ENCODE measurements around the gene BLNK.
A peak's percentile ranks its signal among the peaks of the same experiment; 100 is the strongest.

Gene BLNK

DNA sequence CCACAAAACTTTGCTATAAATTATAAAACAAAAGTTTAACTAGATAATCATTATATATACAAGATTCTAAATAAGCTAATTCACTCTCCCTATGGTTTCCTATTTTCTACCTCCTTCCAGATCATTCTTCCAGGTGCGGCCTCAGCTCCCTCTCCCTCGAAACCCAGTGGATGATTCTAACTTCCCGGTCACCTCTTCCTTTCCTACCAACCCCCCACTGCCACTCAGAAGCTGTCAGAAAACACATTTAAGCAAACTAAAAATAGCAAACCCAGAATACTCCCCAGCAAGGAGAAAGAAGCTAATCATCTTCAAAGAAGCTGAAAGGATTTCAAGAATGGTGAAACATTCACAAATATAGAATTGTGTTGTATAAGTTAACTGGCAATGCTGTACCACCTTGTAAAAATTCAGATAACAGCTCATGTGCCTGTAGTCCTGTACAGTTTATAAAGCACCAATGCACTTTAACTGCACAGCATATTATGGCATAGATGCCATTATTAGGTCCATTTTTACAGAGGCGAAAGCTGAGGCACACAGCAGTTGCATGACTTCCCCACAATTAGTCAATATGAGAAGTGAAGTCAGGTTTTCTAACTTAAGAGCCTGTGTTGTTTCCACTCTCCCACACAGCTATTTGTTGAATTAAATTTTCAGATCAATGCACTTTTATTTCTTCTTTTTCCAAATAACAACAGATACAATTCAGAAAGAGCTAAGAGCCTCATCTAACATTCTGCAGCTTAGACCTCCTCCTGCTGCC, 19.2 kb upstream of the BLNK start:
- Histone ChIP-seq H3K27ac (ENCODE audit: low read length) (peak overlapping the region; percentile 34; the same call in 1 of the 2 replicates), H4K20me1 (ENCODE audit: insufficient read depth, low read length) (no peaks in the 10 kb centered on the region), H3K9me3 (replicated peaks; ENCODE audit: insufficient read depth, low read length) (no peaks in the 10 kb centered on the region), H3K79me2 (ENCODE audit: low read length) (no peaks in the 10 kb centered on the region), H3K4me3 (ENCODE audit: low read length) (0 out of 2 replicates have a peak overlapping the region, but pooled peaks have one; percentile 5), H3F3A (ENCODE audit: insufficient read depth, low read length) (peaks cover 28% of the 10 kb centered on the region), H3K9ac (ENCODE audit: low read length) (no peak overlapping the region), H3K4me2 (ENCODE audit: low read depth, low read length) (peak overlapping the region; percentile 54), H3K36me3 (replicated peaks; ENCODE audit: insufficient read depth, low read length) (no peaks in the 10 kb centered on the region), H3K27me3 (replicated peaks; ENCODE audit: insufficient read depth, low read length) (no peaks in the 10 kb centered on the region), H3K9me2 (replicated peaks; ENCODE audit: insufficient read depth, low read length) (no peaks in the 10 kb centered on the region), H3K4me1 (ENCODE audit: low read length) (peaks cover 51% of the 10 kb centered on the region), H2AFZ (ENCODE audit: low read length) (peak overlapping the region; percentile 57)
- DNase-seq: no peak
- TF ChIP-seq EZH2phosphoT487 (IDR thresholded peaks at IDR 0.05; ENCODE audit: low read length): no peak
- TF ChIP-seq, protein P1, sequence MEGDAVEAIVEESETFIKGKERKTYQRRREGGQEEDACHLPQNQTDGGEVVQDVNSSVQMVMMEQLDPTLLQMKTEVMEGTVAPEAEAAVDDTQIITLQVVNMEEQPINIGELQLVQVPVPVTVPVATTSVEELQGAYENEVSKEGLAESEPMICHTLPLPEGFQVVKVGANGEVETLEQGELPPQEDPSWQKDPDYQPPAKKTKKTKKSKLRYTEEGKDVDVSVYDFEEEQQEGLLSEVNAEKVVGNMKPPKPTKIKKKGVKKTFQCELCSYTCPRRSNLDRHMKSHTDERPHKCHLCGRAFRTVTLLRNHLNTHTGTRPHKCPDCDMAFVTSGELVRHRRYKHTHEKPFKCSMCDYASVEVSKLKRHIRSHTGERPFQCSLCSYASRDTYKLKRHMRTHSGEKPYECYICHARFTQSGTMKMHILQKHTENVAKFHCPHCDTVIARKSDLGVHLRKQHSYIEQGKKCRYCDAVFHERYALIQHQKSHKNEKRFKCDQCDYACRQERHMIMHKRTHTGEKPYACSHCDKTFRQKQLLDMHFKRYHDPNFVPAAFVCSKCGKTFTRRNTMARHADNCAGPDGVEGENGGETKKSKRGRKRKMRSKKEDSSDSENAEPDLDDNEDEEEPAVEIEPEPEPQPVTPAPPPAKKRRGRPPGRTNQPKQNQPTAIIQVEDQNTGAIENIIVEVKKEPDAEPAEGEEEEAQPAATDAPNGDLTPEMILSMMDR (IDR thresholded peaks at IDR 0.05; ENCODE audit: low read length): no peak
- TF ChIP-seq EZH2 (optimal IDR thresholded peaks at IDR 0.05; ENCODE audit: low read depth, low read length): no peak

DNA sequence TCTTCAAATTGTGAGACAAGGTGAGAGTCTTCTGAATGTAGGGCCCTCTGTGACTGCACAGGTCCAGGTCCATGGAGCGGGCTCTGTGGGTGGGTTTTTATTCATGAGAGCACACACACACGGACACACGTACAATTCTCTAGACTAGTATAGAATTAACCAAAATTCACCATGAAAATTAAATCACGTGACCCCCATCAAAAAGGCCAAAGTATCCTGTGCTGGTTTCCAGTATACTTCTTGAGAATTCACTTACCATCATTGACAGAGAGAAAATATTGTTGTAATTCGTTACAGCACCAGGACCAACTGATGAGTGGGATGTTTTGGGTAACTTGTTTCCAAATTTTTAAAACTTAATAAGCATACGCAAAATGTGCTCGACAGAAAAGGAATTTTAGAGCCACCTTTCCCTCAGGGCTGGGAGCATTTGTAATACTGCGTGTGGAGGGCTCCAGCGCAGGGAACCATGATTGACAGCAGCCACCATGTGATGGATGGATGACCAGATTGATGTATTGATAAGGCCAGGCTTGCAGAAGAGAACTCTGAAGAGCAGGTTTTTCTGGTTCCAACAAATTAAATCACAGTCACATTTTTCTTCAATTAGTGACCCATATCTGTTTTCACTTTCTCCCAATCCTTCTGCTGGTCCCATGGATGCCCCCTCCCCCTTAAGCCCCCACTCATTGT, 18.0 kb upstream of the BLNK start:
- H3K79me2 ChIP-seq (ENCODE audit: low read length): no peaks in the 10 kb centered on the region
- no peak overlapping the region for H3K4me3 ChIP-seq (ENCODE audit: low read length)
- peaks cover 44% of the 10 kb centered on the region for H3K4me1 ChIP-seq (ENCODE audit: low read length)
- H3K36me3 ChIP-seq (replicated peaks; ENCODE audit: insufficient read depth, low read length): no peaks in the 10 kb centered on the region
- DNase-seq: no peak
- H3F3A ChIP-seq (ENCODE audit: insufficient read depth, low read length): peaks cover 28% of the 10 kb centered on the region
- TF ChIP-seq EZH2phosphoT487 (IDR thresholded peaks at IDR 0.05; ENCODE audit: low read length) (no peak), EZH2 (optimal IDR thresholded peaks at IDR 0.05; ENCODE audit: low read depth, low read length) (no peak)
- TF ChIP-seq, protein P1 (IDR thresholded peaks at IDR 0.05; ENCODE audit: low read length): no peak
- H3K9me2 ChIP-seq (replicated peaks; ENCODE audit: insufficient read depth, low read length): no peaks in the 10 kb centered on the region
- no peaks in the 10 kb centered on the region for H4K20me1 ChIP-seq (ENCODE audit: insufficient read depth, low read length)
- peak overlapping the region; percentile 30; the same call in 1 of the 2 replicates for H2AFZ ChIP-seq (ENCODE audit: low read length)
- no peaks in the 10 kb centered on the region for H3K9me3 ChIP-seq (replicated peaks; ENCODE audit: insufficient read depth, low read length)
- no peaks in the 10 kb centered on the region for H3K27me3 ChIP-seq (replicated peaks; ENCODE audit: insufficient read depth, low read length)
- H3K9ac ChIP-seq (ENCODE audit: low read length): no peak overlapping the region
- no peak overlapping the region; the same call in 1 of the 2 replicates for H3K27ac ChIP-seq (ENCODE audit: low read length)
- H3K4me2 ChIP-seq (ENCODE audit: low read depth, low read length): peak overlapping the region; percentile 54; the same call in 1 of the 2 replicates

DNA sequence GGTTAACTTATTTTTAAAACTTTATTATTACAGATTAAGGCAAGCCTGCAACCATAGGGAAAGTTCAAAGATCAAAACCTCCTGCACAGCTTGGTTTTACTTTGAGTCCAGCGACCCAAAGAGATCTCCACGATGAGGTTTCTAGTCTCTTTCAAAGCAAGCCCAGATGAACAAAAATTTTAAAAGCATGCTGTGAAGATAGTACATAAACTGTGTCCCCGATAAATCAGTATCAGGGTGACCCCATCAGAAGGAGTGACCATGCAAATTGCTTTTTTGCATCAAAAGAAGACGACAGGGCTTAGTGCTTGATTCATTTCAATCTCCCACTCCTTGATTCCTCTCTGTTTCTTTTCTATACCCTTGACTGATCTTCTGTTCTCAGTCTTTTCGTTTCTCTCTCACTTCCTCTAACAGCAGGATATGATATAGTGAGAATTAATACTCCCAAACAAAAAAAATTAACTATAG, 16.8 kb upstream of the BLNK start:
- peak overlapping the region; percentile 62 for H3K4me3 ChIP-seq (ENCODE audit: low read length)
- H3K9me3 ChIP-seq (replicated peaks; ENCODE audit: insufficient read depth, low read length): no peaks in the 10 kb centered on the region
- no peaks in the 10 kb centered on the region for H3K9me2 ChIP-seq (replicated peaks; ENCODE audit: insufficient read depth, low read length)
- peak overlapping the region; percentile 85 for H3K27ac ChIP-seq (ENCODE audit: low read length)
- H3K4me2 ChIP-seq (ENCODE audit: low read depth, low read length): peak overlapping the region; percentile 77
- peak overlapping the region; percentile 65 for H2AFZ ChIP-seq (ENCODE audit: low read length)
- H3F3A ChIP-seq (ENCODE audit: insufficient read depth, low read length): peaks cover 28% of the 10 kb centered on the region
- peak; percentile 46 for DNase-seq
- peak overlapping the region; percentile 61 for H3K9ac ChIP-seq (ENCODE audit: low read length)
- no peaks in the 10 kb centered on the region for H3K36me3 ChIP-seq (replicated peaks; ENCODE audit: insufficient read depth, low read length)
- no peaks in the 10 kb centered on the region for H4K20me1 ChIP-seq (ENCODE audit: insufficient read depth, low read length)
- H3K27me3 ChIP-seq (replicated peaks; ENCODE audit: insufficient read depth, low read length): no peaks in the 10 kb centered on the region
- H3K4me1 ChIP-seq (ENCODE audit: low read length): peaks cover 44% of the 10 kb centered on the region
- TF ChIP-seq, protein P1 (IDR thresholded peaks at IDR 0.05; ENCODE audit: low read length): no peak
- no peak for TF ChIP-seq EZH2 (optimal IDR thresholded peaks at IDR 0.05; ENCODE audit: low read depth, low read length)
- no peak for TF ChIP-seq EZH2phosphoT487 (IDR thresholded peaks at IDR 0.05; ENCODE audit: low read length)
- H3K79me2 ChIP-seq (ENCODE audit: low read length): no peaks in the 10 kb centered on the region
